NOMO-1 (cell line): ENCODE measurements around the gene SLC29A4.

Experiments
- DNase-seq, 2 experiments: peaks; one replicate each; lab custom pipeline; 2025; ENCODE audit not compliant: unreplicated experiment in 2 of 2; lab: John Stamatoyannopoulos, UW

The SLC29A4 gene

DNA sequence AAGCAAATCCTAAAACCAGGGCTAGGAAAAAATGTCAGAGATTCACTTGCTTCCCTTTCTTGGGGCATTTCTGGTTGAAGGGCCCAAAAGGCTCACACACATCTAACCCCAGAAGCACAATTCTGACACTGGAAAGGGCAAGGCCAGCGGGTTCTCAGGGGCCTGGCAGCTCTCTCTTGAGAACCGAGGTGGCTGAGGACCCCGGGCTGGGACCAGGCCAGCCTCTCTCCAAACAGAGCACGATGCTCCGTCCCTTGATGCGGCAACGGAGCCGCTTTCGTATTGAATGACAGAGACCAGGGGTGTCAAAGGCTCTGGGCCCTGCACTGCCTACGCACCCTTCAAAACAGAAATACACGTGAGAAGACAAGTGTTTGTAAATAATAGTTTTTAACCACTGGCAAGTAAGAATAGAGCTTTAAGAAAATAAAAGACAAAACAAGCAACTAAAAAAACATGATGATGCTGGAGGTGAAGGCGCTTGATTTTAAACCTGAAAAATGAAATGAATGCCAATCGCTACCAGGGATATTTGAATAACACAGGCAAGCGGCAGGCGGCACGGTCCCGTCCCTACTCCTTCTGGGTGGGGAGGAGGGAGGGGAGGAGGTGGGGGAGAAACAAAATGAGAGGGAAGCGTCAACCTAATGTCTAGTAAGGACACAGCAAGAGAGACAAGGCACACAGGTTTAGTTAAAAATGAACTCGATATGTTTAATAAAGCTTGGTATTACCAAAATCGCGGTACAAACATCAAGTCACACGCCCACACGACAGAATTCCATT lies 68.0 kb downstream of the SLC29A4 start:
- DNase-seq = no peak

DNA sequence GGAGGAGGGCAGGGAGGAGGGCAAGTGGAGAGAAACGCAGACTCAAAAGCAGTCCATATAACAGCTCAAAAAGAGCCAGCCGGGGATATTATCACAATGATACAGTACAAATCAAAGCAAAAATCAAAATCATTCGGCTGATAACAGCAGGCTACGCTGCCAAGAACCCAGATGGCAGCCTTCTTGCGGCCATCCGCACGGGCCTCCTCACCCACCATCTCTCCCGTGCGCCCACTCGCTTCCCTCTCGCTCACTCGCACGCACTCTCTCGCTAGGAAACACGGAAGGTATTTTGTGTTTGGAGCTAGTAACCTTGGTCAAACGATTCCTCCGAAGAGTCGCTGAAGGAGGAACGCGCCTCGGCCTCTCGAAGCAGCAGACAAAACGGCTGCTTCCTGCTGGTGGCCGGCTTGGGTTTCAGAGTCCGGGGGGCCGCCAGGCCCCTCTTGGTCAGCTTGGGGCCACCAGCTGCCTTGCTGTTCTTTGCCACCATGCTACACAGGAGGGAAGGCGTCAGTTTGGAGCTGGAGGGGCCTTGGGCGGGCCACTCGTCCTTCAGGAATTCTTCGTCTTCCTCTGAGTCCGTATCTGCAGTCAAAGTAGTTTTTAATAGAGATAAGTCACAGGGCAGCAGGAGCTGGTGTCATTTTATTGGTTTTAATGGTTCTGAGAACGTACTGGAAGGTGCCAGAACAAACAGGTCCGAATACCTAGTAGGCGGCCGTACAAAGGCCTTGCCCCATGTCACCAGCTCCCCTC lies 68.9 kb downstream of the SLC29A4 start:
- DNase-seq = no peak

- DNase-seq = no peak
Measured at GRCh38 chr7:5352440-5353010, 69.8 kb downstream of the SLC29A4 start.

DNA sequence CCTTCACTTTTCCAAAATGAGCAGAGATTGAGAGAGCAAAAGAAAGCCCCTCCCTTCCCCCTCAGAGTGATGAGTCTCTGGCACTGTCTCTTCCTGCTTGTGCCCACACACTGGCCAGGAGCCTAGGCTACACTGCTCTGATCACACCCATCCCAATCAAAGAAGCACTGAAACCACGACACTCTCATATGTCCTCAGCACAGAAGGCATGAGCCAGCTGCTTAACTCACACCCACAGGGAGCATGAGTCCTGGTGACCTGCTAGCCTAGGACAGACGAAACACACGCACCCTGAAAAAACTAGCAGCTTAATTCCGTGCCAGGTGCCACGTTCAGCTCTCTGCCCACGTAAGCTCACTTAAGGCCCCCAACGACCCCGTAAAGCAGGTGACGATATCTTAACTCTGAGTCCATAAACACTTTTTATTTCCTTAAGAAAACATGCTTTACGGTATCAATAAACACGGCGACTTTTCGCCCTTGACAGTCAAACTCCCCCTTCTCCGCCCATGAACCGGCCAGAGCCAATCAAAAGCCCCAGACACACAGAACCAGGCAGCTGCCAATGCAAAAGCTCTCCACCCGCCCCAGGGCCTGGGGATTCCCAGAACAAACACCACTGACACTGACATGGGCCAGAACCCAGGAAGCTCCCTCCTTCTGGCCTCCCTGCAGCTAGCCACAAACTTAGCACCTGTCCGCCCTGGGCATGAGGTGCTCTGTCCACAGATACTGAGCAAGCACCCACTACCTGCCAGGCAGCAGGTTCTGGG lies 71.9 kb downstream of the SLC29A4 start:
- DNase-seq = no peak
